MCF 10A (cell line): Measurements from ENCODE around the gene MIDN. TPM values are rescaled to one million over a fixed set of nuclear protein-coding genes. Genes with fewer than 3 reads are reported as not detected.

Experiments
- BruUV-seq: library from RNA; stranded (reverse); fragments of 400-500 nt; replicated peaks from 2 replicates; lab custom pipeline; 2021; lab: Mats Ljungman, UMichigan
- CTCF ChIA-PET: fragments of 300-600 bp; sonication (Branson Sonifier 250); formaldehyde crosslinking; extraction: SDS; loops from one replicate; lab custom pipeline; 2021; ENCODE audit warnings: antibody characterized with exemption, inconsistent platforms; lab: Yijun Ruan, JAX
- POLR2A ChIA-PET: fragments of 300-600, 350-650 bp; sonication (Branson Sonifier 250); formaldehyde crosslinking; extraction: SDS; loops from one replicate; lab custom pipeline; 2020; ENCODE audit warnings: antibody characterized with exemption, inconsistent platforms; lab: Yijun Ruan, JAX
- DNase-seq: peaks from one replicate; pipeline ENCODE4 v3.0.0-alpha.2; 2018; ENCODE audit not compliant: unreplicated experiment
- H3K27ac Mint-ChIP-seq: one replicate; pipeline ENCODE4 v1.8.0; 2022; ENCODE audit warnings: mild to moderate bottlenecking, low read depth, mixed read lengths; ENCODE audit not compliant: unreplicated experiment
- H3K27me3 Mint-ChIP-seq: one replicate; pipeline ENCODE4 v1.8.0; 2022; ENCODE audit warnings: mixed read lengths; ENCODE audit not compliant: insufficient read depth, unreplicated experiment
- H3K36me3 Mint-ChIP-seq: one replicate; pipeline ENCODE4 v1.8.0; 2022; ENCODE audit warnings: mild to moderate bottlenecking, moderate library complexity, mixed read lengths; ENCODE audit not compliant: insufficient read depth, unreplicated experiment
- H3K4me1 Mint-ChIP-seq: one replicate; pipeline ENCODE4 v1.8.0; 2022; ENCODE audit warnings: mixed read lengths; ENCODE audit not compliant: insufficient read depth, unreplicated experiment
- H3K4me3 Mint-ChIP-seq: one replicate; pipeline ENCODE4 v1.8.0; 2022; ENCODE audit warnings: mild to moderate bottlenecking, moderate library complexity, mixed read lengths; ENCODE audit not compliant: unreplicated experiment
- H3K9me3 Mint-ChIP-seq: one replicate; pipeline ENCODE4 v1.8.0; 2022; ENCODE audit warnings: mixed read lengths; ENCODE audit not compliant: unreplicated experiment
- CTCF ChIP-seq: fragments of 200-600 bp; IDR thresholded peaks from one replicate; pipeline ENCODE4 v1.8.0; 2022; ENCODE audit warnings: antibody characterized with exemption, mild to moderate bottlenecking; ENCODE audit not compliant: unreplicated experiment
- intact Hi-C: fragments of 100-400 bp; cut with micrococcal nuclease; formaldehyde crosslinking; loops from 2 replicates; pipeline ENCODE4 v1.14.1; 2022
- total RNA-seq: library from RNA; stranded (reverse); gene quantifications from 2 replicates; pipeline ENCODE4 v1.2.3, GENCODE V29; 2022

Gene MIDN
- total RNA-seq, 1 experiment from 2014 or later = 73.6 TPM

- CTCF ChIA-PET = interaction anchor here (0.5 to 4.9 kb wide), 9 partner anchors 9 to 282 kb away, joined by 3 to 144 read pairs (median 3); no protein-coding TSS in a partner anchor
- no TSS peak for BruUV-seq
- no peak for TF ChIP-seq CTCF
- no peak for DNase-seq
- Mint-ChIP-seq H3K27ac (peak overlapping the region; percentile 50), H3K9me3 (no peaks in the 10 kb centered on the region), H3K4me1 (peaks cover 39% of the 10 kb centered on the region), H3K4me3 (peak overlapping the region; percentile 70), H3K36me3 (peaks cover 25% of the 10 kb centered on the region), H3K27me3 (no peaks in the 10 kb centered on the region)
- intact Hi-C loops = loop anchor here (1.0 kb wide), 2 partner anchors 16 to 21 kb away; no protein-coding TSS in a partner anchor
- POLR2A ChIA-PET = interaction anchor here (0.9 to 6.2 kb wide), 11 partner anchors 9 to 226 kb away, joined by 3 to 240 read pairs (median 16); partner anchors contain the start of genes ABCA7, ATP5F1D, FAM174C and MIDN
Observed at GRCh38 chr19:1265615-1266128, 17.3 kb downstream of the MIDN start.

GRCh38 chr19:1266129-1266915, 17.9 kb downstream of the MIDN start:
- peaks cover 31% of the 10 kb centered on the region for H3K36me3 Mint-ChIP-seq
- intact Hi-C loops = loop anchor here (1.0 kb wide), 2 partner anchors 17 to 22 kb away; no protein-coding TSS in a partner anchor
- no peaks in the 10 kb centered on the region for H3K9me3 Mint-ChIP-seq
- peak; percentile 93 for DNase-seq
- peaks cover 39% of the 10 kb centered on the region for H3K4me1 Mint-ChIP-seq
- TF ChIP-seq CTCF = no peak
- BruUV-seq = no TSS peak
- CTCF ChIA-PET = interaction anchor here (0.6 to 4.9 kb wide), 14 partner anchors 9 to 1956 kb away, joined by 3 to 144 read pairs (median 3); partner anchors contain the start of gene ATP5F1D
- peak overlapping the region; percentile 70 for H3K4me3 Mint-ChIP-seq
- no peaks in the 10 kb centered on the region for H3K27me3 Mint-ChIP-seq
- POLR2A ChIA-PET = interaction anchor here (0.6 to 6.2 kb wide), 20 partner anchors 8 to 344 kb away, joined by 3 to 240 read pairs (median 5); partner anchors contain the start of genes ABCA7, ATP5F1D, FAM174C and GPX4
- H3K27ac Mint-ChIP-seq = peak overlapping the region; percentile 50

- POLR2A ChIA-PET = interaction anchor here (0.7 to 6.2 kb wide), 17 partner anchors 8 to 227 kb away, joined by 3 to 240 read pairs (median 7); partner anchors contain the start of genes ABCA7, ATP5F1D, FAM174C and GPX4
- Mint-ChIP-seq H3K27me3 (no peaks in the 10 kb centered on the region), H3K4me3 (peak overlapping the region; percentile 70), H3K9me3 (no peaks in the 10 kb centered on the region), H3K4me1 (peaks cover 38% of the 10 kb centered on the region), H3K36me3 (peaks cover 38% of the 10 kb centered on the region), H3K27ac (no peak overlapping the region)
- TF ChIP-seq CTCF = peak; percentile 94
- CTCF ChIA-PET = interaction anchor here (0.6 to 4.9 kb wide), 10 partner anchors 10 to 1955 kb away, joined by 3 to 144 read pairs (median 4); partner anchors contain the start of gene ATP5F1D
- peak; percentile 56 for DNase-seq
- intact Hi-C loops = loop anchor here (1.0 kb wide), 2 partner anchors 18 to 23 kb away; no protein-coding TSS in a partner anchor
- BruUV-seq = no TSS peak
Observed at GRCh38 chr19:1266916-1267476, 18.6 kb downstream of the MIDN start.
